NCI-H1436 treated with DMSO at 0.1 percent for 48 hours (cell line): Measurements from ENCODE around the gene ERFE.
"Not testable (repeated sequence)": the region's sequence is repeated elsewhere in the genome, so short reads cannot be mapped to it uniquely, and the experiment has no call there.

Experiments used
- DNase-seq: peaks from one replicate; lab custom pipeline; 2025; lab: John Stamatoyannopoulos, UW

The ERFE gene

GRCh38 chr2:238169708-238170251 lies 11.0 kb downstream of the ERFE start:
- DNase-seq, result no peak

GRCh38 chr2:238170386-238171071 lies 11.8 kb downstream of the ERFE start:
- DNase-seq, result no peak

- not testable (repeated sequence) for DNase-seq
Measured at GRCh38 chr2:238171072-238171431, 12.3 kb downstream of the ERFE start.

DNA sequence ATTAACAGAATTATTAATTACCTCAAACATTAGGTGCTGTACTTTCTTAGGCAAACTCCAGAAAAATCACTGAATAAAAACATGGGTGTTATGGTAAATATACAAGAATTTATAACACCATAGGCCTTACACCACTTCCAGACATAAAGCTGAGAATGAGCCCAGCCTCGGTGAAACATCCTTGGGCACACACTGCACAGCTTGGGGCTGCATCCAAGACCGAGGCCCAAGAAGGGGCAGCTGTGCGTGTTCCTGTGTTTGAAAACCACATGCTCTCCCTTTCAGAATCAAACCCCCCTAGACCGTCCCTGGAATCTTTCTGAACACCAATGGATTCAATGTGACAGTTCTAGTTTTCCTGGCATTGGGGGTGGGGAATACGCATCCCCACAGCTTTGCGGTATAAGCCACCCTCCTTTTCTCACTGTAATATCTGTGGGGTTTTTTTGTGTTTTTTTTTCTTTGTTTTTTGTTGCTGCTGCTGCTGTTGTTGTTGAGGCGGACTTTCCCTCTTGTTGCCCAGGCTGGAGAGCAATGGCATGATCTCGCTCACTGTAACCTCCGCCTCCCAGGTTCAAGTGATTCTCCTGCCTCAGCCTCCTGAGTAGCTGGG lies 12.9 kb downstream of the ERFE start:
- DNase-seq, result no peak

DNA sequence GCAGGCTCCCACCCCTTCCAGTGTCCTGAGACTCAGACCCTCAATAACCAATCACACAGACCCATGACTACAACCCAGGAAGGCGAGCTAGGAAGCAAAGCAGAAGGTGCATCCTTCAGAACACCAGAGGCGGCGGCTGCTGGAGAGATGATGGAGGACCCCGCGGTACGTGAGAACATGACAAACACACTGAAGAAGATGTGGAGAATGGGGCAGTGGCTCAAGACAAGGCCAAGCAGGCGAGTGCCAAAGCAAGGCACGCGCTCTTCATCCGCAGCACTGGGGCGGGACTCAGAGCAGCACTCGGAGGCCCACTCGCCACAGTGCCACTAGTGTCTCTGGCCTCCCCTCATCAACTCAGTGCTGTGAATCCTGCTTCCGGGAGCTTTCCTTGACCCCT lies 13.7 kb downstream of the ERFE start:
- DNase-seq, result no peak

GRCh38 chr2:238173692-238174091 lies 14.9 kb downstream of the ERFE start:
- no peak for DNase-seq

DNA sequence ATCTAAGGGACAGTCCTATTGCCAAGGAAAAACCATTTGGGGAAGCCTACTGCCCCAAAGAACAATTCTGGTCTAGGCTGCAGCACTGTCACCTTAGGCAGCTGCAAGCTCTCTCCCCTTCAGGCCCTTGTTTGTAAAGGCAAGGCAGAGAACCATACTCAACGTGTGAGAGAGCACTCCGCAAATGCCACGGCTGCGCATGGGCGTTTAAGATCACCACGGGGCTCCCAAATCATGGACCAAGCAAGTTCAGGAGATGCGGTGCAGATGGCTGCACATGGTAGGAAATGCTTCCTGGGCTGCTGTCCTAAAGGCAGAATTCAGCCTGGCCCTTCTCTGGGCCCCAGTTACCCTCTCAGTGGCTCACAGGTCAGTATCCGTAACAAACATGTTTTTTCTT lies 15.5 kb downstream of the ERFE start:
- DNase-seq, result no peak

DNA sequence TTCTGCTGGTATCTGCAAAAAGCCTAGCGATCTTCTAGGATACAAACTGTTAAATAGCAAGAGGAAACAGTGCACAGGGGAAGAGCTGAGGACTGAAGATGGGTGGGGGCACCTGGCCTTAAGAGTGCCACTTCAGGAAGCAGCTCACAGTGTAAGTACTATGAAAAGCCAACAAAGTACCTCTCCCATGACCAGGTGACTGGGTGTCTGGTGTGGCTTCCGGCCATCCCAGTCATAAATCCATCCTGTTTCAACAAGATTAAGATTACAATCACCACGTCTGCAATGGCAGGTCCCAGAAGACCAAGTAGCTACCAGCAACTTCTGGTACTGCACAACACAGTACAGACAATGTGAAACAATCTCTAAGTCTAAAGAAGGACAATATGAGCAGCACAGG lies 15.9 kb downstream of the ERFE start:
- DNase-seq, result no peak

DNA sequence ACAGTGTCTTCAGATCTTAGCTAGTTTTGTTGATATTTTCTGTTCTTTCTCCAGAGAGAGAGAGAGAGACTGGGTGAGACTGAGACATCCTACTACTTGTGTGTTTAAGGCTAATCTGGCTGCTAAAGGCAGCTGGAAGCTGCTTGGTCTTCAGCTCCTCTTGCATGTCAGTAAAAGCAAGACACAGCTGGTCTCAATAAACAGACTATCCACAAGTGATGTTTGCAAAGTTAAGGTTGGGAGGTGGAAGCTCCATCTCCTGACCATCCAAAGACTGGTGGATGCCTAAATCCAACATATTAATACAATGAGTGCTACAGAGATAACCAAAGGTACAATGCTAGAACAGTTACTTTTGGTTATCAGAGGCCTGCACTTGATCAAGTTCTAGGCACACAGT lies 17.8 kb downstream of the ERFE start:
- DNase-seq, result no peak

DNA sequence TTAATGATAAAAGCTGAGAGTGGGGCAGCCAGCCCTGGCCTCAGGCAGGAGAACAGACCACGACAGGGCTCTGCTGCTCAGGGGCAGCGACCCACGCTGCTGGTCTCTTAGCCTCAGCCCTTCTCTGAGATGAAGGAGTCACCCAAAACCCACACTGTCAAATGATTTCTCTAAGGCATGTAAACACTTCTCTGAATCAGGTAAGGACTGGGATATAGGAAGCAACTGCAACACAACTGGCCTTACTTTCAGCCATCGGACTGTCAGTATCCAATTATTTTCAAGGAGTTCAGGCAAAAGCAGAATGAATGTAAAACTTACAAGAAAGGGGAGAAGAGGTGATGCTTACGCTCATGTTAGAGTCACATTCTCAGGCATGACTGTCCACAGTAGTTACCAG lies 21.8 kb downstream of the ERFE start:
- no peak for DNase-seq

GRCh38 chr2:238182362-238182761 lies 23.6 kb downstream of the ERFE start:
- DNase-seq, result no peak

DNA sequence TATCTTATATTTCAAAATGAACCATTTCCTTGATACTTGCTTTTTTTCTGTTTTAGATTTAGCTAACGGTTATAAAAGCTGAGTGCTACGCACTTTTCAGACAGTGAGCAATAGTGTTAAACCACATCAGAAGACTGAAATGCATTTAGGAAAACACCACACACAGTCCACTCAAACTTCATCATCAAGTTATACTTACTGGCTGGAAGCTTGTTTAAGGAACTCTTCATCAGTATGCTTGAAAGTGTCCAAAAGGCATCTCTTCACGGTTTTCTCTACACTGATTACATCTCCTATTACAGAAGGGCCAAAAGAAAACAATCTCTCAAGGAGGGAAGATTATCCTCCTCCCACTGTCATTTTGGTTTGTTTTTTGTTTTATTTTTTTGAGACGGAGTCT lies 25.1 kb downstream of the ERFE start:
- no peak for DNase-seq

GRCh38 chr2:238187618-238188548 lies 29.1 kb downstream of the ERFE start:
- DNase-seq, result no peak

- no peak for DNase-seq
Measured at GRCh38 chr2:238190445-238190844, 31.7 kb downstream of the ERFE start.

GRCh38 chr2:238202326-238203093 lies 43.7 kb downstream of the ERFE start:
- DNase-seq, result no peak

DNA sequence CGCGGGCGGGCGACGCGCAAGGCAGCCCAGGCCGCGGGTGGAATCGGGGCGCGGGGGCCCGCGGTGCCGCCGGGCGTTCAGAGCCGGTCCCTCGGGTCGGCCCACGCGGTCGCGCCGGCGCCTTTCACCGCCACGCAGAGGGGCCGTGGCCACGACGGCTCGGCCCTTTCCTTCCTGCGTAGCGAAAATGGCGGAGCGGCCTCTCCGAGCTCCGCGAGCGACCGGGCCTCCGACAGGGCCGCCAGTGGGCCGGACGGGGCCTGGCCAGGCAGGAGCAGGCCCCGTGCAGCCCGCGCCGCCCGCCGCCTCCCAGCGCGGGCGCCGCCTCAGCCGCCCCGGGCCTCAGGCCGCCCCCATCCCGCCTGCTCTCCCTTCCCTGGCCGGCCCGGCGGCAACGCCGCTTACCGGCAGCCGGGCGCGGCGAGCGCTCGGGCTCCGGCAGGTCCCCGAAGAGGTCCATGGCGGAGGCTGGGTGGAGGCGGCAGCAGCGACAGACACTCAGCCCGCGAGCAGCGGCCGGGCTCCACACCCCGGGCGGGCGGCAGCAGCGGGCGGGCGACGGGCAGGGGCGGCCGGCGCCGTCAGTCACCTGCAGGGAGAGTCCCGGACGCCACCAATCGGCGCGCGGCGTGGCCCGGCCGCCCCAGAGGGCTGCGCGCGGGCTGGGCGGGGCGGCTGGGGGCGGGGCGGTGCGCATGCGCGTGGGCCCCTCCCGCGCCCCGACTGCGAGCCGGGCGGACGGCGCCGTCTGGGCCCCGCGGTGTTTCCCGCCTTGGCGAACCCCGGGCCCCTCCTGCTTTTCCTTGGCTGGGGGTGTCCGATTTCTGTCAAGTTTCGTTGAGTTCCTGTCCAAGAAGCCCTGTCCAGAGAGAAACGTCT lies 44.6 kb downstream of the ERFE start, which contains the start of gene ILKAP:
TSS of gene ILKAP (minus strand) at position 602 of the 879 bp plus-strand sequence. CDS start at position 460, 142 bp downstream.
- DNase-seq, result no peak

DNA sequence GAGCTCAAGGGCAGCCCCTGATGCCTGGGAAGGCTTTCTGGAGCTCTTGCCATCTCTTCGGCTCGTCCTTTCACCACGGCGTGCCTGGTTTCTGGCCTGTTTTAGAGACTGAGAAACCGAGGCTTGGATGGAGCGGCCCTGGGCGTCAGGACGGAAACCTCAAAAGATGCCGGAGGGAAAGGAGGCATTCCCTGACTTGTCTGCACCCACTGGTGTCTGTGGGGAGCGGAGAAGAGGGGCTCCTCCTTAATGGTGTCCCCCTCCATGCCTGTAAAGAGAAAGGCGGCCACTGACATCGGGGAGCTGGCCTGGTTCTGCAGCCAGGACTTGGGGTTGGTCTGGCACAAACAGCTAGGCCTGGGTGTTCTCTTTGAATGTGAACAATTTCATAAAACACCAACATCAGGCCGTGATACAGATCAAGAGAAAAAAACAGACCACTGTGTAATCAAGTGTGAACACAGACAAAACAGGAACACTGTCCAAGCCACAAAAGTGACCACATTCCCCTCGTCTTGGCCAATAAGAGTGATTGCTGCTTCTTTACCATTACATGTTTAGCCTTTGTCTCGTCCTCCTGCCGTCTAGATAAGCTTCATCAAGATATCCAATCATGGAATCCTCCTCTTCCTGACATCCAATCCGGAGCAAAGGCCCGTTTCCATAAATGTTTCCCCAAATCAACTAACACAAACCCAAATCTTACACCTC lies 45.4 kb downstream of the ERFE start:
- DNase-seq, result no peak

- no peak for DNase-seq
Measured at GRCh38 chr2:238207006-238207405, 48.2 kb downstream of the ERFE start.

DNA sequence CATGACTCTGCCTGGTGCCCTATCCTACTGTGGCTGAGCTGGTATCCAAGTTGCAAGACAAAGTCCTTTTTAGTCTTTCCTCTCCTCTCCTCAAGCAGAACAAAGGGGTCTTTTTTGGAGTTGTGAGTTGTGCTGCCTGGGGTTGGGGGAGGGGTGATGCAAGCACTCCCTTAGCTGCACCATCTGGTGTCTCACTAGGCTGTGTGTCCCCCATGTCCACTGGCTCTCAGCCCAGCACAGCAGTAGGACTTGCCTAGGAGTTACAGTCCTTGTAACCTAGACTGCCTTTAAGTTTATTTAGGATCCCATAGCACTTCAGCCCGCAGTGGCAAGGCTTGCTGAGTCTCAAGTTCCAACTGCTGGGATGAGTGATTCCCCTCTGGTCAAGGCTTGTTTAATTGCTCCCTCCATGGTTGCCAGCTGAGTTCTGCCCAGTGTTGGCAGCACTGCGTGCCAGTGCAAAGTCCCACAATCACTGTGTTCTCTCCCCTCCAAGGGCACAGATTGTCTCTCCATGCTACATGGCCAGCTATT lies 57.9 kb downstream of the ERFE start:
- no peak for DNase-seq
